ENCODE results near the gene GRID2IP. TPM values are rescaled to one million over a fixed set of nuclear protein-coding genes. Genes with fewer than 3 reads are reported as not detected.

GRID2IP gene
- total and polyA plus RNA-seq, 2 donors (not counting 1 experiment from before 2014, with no cell fraction given), result 0.72 to 1.7 TPM

GRCh38 chr7:6477318-6477660 lies 74.0 kb downstream of the GRID2IP start:
- no peak overlapping the region for H2AFZ ChIP-seq (ENCODE audit: insufficient read depth, low read depth, low read length, poor library complexity, severe bottlenecking)
- no peak overlapping the region for H3K27ac ChIP-seq (ENCODE audit: low read length in 2 of 2)
- no peak overlapping the region for H3K4me2 ChIP-seq (replicated peaks; ENCODE audit: low read depth, low read length, poor library complexity, severe bottlenecking)
- H3K4me3 ChIP-seq (ENCODE audit: control extremely low read depth in 1 of 5, extremely low read depth in 1 of 5, insufficient read depth in 1 of 5, low read depth in 2 of 5, low read length in 4 of 5), result no peak overlapping the region
- CTCF ChIA-PET, result interaction anchor here (0.6 kb wide), 1 partner anchor 30 kb away, joined by 3 read pairs; the partner anchor contains the start of gene DAGLB
- POLR2A ChIA-PET, result no interaction called here
- DNase-seq (no peak), ATAC-seq (ENCODE audit: low read depth) (no peak)
- H3K4me1 ChIP-seq (ENCODE audit: control insufficient read depth in 2 of 2, insufficient read depth in 2 of 2, low read length in 2 of 2), result peaks cover 5 to 29% of the 10 kb centered on the region in 2 donors
- TF ChIP-seq EZH2 (IDR thresholded peaks at IDR 0.05; ENCODE audit: borderline replicate concordance, insufficient read depth, low read depth, low read length, poor library complexity, severe bottlenecking), result no peak
- TF ChIP-seq CTCF (IDR thresholded peaks at IDR 0.05), result no peak
- no peaks in the 10 kb centered on the region for H3K27me3 Mint-ChIP-seq
- H3K9me3 ChIP-seq (ENCODE audit: control extremely low read depth in 1 of 3, control insufficient read depth in 2 of 3, insufficient read depth in 1 of 3, low read length in 2 of 3), result no peaks in the 10 kb centered on the region
- no peak overlapping the region for H3K27ac Mint-ChIP-seq
- peaks cover 63% of the 10 kb centered on the region for H3K4me1 Mint-ChIP-seq
- no peak overlapping the region for H3K4me3 Mint-ChIP-seq
- no peaks in the 10 kb centered on the region for H3K9me3 Mint-ChIP-seq (ENCODE audit: insufficient read depth)
- intact Hi-C loops (cut with micrococcal nuclease), result no loop called here
- H3K9ac ChIP-seq (ENCODE audit: low read length), result no peak overlapping the region
- H3K36me3 ChIP-seq (replicated peaks in 1 of 2; ENCODE audit: control extremely low read depth in 1 of 2, control insufficient read depth in 1 of 2, extremely low read depth in 1 of 2, insufficient read depth in 2 of 2, low read length in 1 of 2), result peaks cover 3 to 27% of the 10 kb centered on the region in 2 experiments
- peaks cover 70% of the 10 kb centered on the region for H4K20me1 ChIP-seq (ENCODE audit: control insufficient read depth, insufficient read depth, low read length, poor library complexity, severe bottlenecking)
- no CpG with 5 or more reads among the region's 1 CpG for WGBS (ENCODE audit: insufficient coverage)
- no peaks in the 10 kb centered on the region for H3K27me3 ChIP-seq (replicated peaks in 1 of 4; ENCODE audit: control extremely low read depth in 1 of 4, control insufficient read depth in 3 of 4, insufficient read depth in 4 of 4, low read length in 3 of 4)
- H3K79me2 ChIP-seq (ENCODE audit: control insufficient read depth, insufficient read depth, low read length), result peaks cover 83% of the 10 kb centered on the region

- Histone ChIP-seq H4K20me1 (ENCODE audit: control insufficient read depth, insufficient read depth, low read length, poor library complexity, severe bottlenecking) (peaks cover 70% of the 10 kb centered on the region), H2AFZ (ENCODE audit: insufficient read depth, low read depth, low read length, poor library complexity, severe bottlenecking) (no peak overlapping the region), H3K9me3 (ENCODE audit: control extremely low read depth in 1 of 3, control insufficient read depth in 2 of 3, insufficient read depth in 1 of 3, low read length in 2 of 3) (no peaks in the 10 kb centered on the region), H3K36me3 (replicated peaks in 1 of 2; ENCODE audit: control extremely low read depth in 1 of 2, control insufficient read depth in 1 of 2, extremely low read depth in 1 of 2, insufficient read depth in 2 of 2, low read length in 1 of 2) (peaks cover 1 to 30% of the 10 kb centered on the region in 2 experiments), H3K4me3 (ENCODE audit: control extremely low read depth in 1 of 5, extremely low read depth in 1 of 5, insufficient read depth in 1 of 5, low read depth in 2 of 5, low read length in 4 of 5) (no peak overlapping the region), H3K79me2 (ENCODE audit: control insufficient read depth, insufficient read depth, low read length) (peaks cover 78% of the 10 kb centered on the region), H3K27me3 (replicated peaks in 1 of 4; ENCODE audit: control extremely low read depth in 1 of 4, control insufficient read depth in 3 of 4, insufficient read depth in 4 of 4, low read length in 3 of 4) (no peaks in the 10 kb centered on the region), H3K27ac (ENCODE audit: low read length in 2 of 2) (no peak overlapping the region), H3K9ac (ENCODE audit: low read length) (peak overlapping the region; percentile 4), H3K4me2 (replicated peaks; ENCODE audit: low read depth, low read length, poor library complexity, severe bottlenecking) (no peak overlapping the region), H3K4me1 (ENCODE audit: control insufficient read depth in 2 of 2, insufficient read depth in 2 of 2, low read length in 2 of 2) (peaks cover 5 to 27% of the 10 kb centered on the region in 2 donors)
- Mint-ChIP-seq H3K4me1 (peaks cover 60% of the 10 kb centered on the region), H3K4me3 (no peak overlapping the region), H3K9me3 (ENCODE audit: insufficient read depth) (no peaks in the 10 kb centered on the region), H3K27ac (no peak overlapping the region), H3K27me3 (no peaks in the 10 kb centered on the region)
- TF ChIP-seq CTCF (IDR thresholded peaks at IDR 0.05) (no peak), EZH2 (IDR thresholded peaks at IDR 0.05; ENCODE audit: borderline replicate concordance, insufficient read depth, low read depth, low read length, poor library complexity, severe bottlenecking) (no peak)
- ChIA-PET POLR2A (no interaction called here), CTCF (interaction anchor here (0.6 kb wide), 1 partner anchor 29 kb away, joined by 3 read pairs; the partner anchor contains the start of gene DAGLB)
- DNase-seq (no peak), ATAC-seq (ENCODE audit: low read depth) (no peak)
- 90% methylated on average over 6 of the region's 7 CpGs for WGBS (ENCODE audit: insufficient coverage)
- intact Hi-C loops (cut with micrococcal nuclease), result no loop called here
These were observed 74.5 kb downstream of the GRID2IP start for GRCh38 chr7:6476596-6477317.

Measured in B cell (primary cell).